ENCODE data around the gene SMC5. TPM values are rescaled to one million over a fixed set of nuclear protein-coding genes. Genes with fewer than 3 reads are reported as not detected.
"Not testable (repeated sequence)": the region's sequence is repeated elsewhere in the genome, so short reads cannot be mapped to it uniquely, and the experiment has no call there.

The SMC5 gene
- total RNA-seq, 1 donor = 30.1 TPM

DNA sequence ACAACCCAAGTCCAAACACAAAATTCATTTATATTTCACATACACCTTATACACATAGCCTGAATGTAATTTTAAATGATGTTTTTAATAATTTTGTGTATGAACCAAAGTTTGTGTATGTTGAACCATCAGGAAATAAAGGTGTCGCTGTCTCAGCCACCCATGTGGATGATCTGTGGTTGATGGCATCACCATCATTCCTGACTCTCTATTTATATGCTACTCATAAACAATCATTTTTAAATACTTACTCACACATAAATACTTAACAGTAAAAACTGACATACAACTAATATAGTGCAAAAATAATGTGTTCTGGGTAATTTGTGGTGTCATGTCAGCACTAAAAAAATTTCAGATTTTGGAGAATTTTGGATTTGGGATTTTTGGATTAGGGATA is 38.4 kb downstream of the SMC5 start:
- Histone ChIP-seq H3K27me3 (ENCODE audit: insufficient read depth, low read length) (no peaks in the 10 kb centered on the region), H3K9me3 (ENCODE audit: low read depth, low read length) (peaks cover 8% of the 10 kb centered on the region), H3K4me1 (ENCODE audit: insufficient read depth, low read length) (no peaks in the 10 kb centered on the region), H3K4me3 (ENCODE audit: low read length) (no peak overlapping the region)

DNA sequence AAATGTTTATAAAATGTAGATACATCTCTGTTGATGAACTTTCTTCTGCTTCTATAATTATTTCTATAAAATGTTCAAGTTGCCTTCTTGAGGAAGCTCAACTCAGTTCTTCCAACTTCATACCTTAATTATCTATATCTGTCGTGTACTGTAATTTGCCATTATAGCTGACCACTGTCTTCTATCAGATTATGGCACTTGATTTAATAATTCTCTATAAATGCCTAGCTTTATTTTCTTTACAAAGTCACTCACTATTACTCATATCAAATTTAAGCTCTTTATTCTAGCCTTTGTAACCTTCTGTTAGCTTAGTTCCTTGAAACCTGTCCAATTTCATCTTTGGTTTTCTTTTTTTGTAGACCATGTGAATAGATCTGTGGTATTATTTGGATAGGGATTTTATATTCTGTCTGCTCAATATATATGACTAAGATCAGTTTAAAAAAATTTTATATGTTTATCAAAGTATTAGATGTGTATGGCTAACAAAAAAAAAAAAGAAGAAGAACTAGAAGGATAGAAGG is 39.5 kb downstream of the SMC5 start:
- Histone ChIP-seq H3K27me3 (ENCODE audit: insufficient read depth, low read length) (no peaks in the 10 kb centered on the region), H3K9me3 (ENCODE audit: low read depth, low read length) (no peaks in the 10 kb centered on the region), H3K4me1 (ENCODE audit: insufficient read depth, low read length) (no peaks in the 10 kb centered on the region), H3K4me3 (ENCODE audit: low read length) (no peak overlapping the region)

GRCh38 chr9:70303268-70303667 is 44.5 kb downstream of the SMC5 start:
- Histone ChIP-seq H3K27me3 (ENCODE audit: insufficient read depth, low read length) (no peaks in the 10 kb centered on the region), H3K9me3 (ENCODE audit: low read depth, low read length) (no peaks in the 10 kb centered on the region), H3K4me1 (ENCODE audit: insufficient read depth, low read length) (no peaks in the 10 kb centered on the region), H3K4me3 (ENCODE audit: low read length) (no peak overlapping the region)

- H3K4me3 ChIP-seq (ENCODE audit: low read length) = no peak overlapping the region
- no peaks in the 10 kb centered on the region for H3K9me3 ChIP-seq (ENCODE audit: low read depth, low read length)
- no peaks in the 10 kb centered on the region for H3K4me1 ChIP-seq (ENCODE audit: insufficient read depth, low read length)
- H3K27me3 ChIP-seq (ENCODE audit: insufficient read depth, low read length) = no peaks in the 10 kb centered on the region
These were observed 46.0 kb downstream of the SMC5 start for GRCh38 chr9:70304810-70305209.

- no peaks in the 10 kb centered on the region for H3K9me3 ChIP-seq (ENCODE audit: low read depth, low read length)
- no peaks in the 10 kb centered on the region for H3K4me1 ChIP-seq (ENCODE audit: insufficient read depth, low read length)
- no peaks in the 10 kb centered on the region for H3K27me3 ChIP-seq (ENCODE audit: insufficient read depth, low read length)
- H3K4me3 ChIP-seq (ENCODE audit: low read length) = no peak overlapping the region
These were observed 56.6 kb downstream of the SMC5 start for GRCh38 chr9:70315389-70315788.

DNA sequence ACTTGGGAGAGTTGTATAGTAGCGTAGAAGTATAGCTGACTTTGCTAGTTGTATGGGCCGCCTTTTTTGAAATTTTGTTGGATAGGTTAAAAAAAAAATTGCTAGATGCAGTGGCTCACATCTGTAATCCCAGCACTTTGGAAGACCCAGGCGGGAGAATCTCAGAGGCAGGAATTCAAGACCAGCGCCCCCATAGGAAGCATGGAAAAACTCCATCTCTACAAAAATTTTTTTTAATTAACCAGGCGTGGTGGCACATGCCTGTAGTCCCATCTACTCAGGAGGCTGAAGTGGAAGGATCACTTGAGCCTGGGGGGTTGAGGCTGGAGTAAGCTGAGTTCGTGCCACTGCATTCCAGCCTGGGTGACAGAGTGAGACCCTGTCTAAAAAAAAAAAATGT is 59.2 kb downstream of the SMC5 start:
- H3K9me3 ChIP-seq (ENCODE audit: low read depth, low read length) = no peaks in the 10 kb centered on the region
- no peaks in the 10 kb centered on the region for H3K27me3 ChIP-seq (ENCODE audit: insufficient read depth, low read length)
- no peaks in the 10 kb centered on the region for H3K4me1 ChIP-seq (ENCODE audit: insufficient read depth, low read length)
- H3K4me3 ChIP-seq (ENCODE audit: low read length) = no peak overlapping the region

DNA sequence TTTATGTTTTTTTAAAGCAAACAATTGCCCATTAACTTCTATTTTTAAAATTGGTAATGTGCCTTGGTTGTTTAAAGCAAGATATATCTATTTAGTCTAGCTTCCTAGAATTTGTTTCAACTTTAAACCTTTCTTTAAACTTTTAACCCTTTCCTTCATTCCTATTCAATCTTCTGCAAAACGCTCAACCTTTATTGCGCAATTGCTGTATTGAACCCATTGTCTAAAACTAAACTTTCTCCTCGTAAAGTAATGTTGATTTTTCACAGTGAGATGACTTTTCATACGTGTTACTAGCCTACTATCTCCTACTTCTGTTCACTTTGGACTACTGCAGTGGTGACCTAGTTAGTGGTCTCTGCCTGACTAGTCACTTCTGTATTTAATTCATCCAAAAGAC is 63.3 kb downstream of the SMC5 start:
- Histone ChIP-seq H3K4me1 (ENCODE audit: insufficient read depth, low read length) (no peaks in the 10 kb centered on the region), H3K4me3 (ENCODE audit: low read length) (no peak overlapping the region), H3K9me3 (ENCODE audit: low read depth, low read length) (no peaks in the 10 kb centered on the region), H3K27me3 (ENCODE audit: insufficient read depth, low read length) (no peaks in the 10 kb centered on the region)

DNA sequence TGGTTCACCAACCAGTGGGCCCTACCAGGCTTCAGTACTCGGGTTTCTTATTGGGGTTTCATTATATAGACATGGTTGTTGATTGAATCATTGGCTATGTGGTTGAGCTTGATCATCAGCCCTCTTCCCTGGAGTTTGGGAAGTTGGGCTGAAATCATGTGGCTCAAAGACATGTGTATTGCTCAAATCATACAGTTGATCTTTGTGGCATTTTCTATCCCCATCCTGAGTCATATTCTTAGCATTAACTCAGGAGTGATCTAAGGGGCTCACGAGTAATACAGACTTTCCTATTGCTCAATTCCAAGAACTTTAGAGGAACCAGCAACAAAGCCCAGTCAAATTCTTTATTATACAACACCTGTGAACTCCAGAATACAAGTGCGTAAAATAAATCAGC is 66.2 kb downstream of the SMC5 start:
- Histone ChIP-seq H3K4me3 (ENCODE audit: low read length) (no peak overlapping the region), H3K9me3 (ENCODE audit: low read depth, low read length) (no peaks in the 10 kb centered on the region), H3K4me1 (ENCODE audit: insufficient read depth, low read length) (no peaks in the 10 kb centered on the region), H3K27me3 (ENCODE audit: insufficient read depth, low read length) (no peaks in the 10 kb centered on the region)

DNA sequence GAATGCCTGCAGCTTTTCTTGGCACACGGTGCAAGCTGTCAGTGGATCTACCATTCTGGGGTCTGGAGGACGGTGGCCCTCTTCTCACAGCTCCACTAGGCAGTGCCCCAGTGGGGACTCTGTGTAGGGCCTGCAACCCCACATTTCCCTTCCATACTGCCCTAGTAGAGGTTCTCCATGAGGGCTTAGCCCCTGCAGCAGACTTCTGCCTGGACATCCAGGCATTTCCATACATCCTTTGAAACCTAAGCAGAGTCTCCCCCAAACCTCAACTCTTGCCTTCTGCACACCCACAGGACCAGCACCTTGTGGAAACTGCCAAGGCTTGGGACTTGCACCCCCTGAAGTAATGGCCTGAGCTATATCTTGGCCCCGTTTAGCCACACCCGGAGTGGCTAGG is 69.8 kb downstream of the SMC5 start:
- H3K9me3 ChIP-seq (ENCODE audit: low read depth, low read length) = not testable (repeated sequence)

DNA sequence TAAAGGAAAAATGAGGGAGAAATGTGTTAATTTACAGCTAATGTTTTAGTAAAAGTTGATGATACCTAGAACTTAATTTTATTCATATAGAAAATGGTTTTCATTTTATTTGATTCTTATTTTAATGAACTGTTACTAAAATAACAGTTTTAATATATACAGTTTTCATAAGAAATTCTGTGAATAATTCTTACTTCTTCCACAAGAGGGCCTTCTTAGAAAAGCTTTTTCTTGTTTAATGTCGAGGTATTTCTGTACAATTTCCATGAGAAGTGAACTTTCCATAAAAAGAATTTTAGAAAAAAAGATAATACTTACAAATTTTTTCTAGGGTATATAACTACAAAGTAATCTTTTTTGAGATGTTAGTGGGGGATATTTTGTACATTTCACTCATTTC is 81.8 kb downstream of the SMC5 start:
- Histone ChIP-seq H3K4me1 (ENCODE audit: insufficient read depth, low read length) (no peaks in the 10 kb centered on the region), H3K4me3 (ENCODE audit: low read length) (no peak overlapping the region), H3K27me3 (ENCODE audit: insufficient read depth, low read length) (no peaks in the 10 kb centered on the region), H3K9me3 (ENCODE audit: low read depth, low read length) (no peaks in the 10 kb centered on the region)

More for the DNA sequence above, 69.8 kb downstream of the SMC5 start:
- H3K27me3 ChIP-seq (ENCODE audit: insufficient read depth, low read length); H3K4me3 ChIP-seq (ENCODE audit: low read length); H3K4me1 ChIP-seq (ENCODE audit: insufficient read depth, low read length): not testable (repeated sequence)

DNA sequence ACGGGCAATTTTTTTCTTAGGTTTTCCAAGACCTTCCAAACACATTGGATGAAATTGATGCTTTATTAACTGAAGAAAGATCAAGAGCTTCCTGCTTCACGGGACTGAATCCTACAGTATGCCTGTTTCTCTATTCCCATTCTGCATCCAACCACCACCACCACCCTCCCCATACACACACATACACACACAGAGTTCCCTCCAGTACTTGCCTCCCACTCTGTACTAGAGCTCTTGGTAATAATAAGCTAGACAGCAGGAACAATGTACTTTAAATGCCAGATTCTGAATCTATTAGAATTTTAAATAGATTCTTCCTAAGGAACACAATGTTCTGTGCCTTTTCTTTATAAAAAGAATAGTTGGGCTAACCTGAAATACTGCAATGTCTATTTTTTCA is 88.3 kb downstream of the SMC5 start:
- H3K9me3 ChIP-seq (ENCODE audit: low read depth, low read length) = no peaks in the 10 kb centered on the region
- H3K4me3 ChIP-seq (ENCODE audit: low read length) = no peak overlapping the region
- no peaks in the 10 kb centered on the region for H3K27me3 ChIP-seq (ENCODE audit: insufficient read depth, low read length)
- H3K4me1 ChIP-seq (ENCODE audit: insufficient read depth, low read length) = no peaks in the 10 kb centered on the region

GRCh38 chr9:70352356-70352755 is 93.6 kb downstream of the SMC5 start:
- no peaks in the 10 kb centered on the region for H3K9me3 ChIP-seq (ENCODE audit: low read depth, low read length)
- no peak overlapping the region for H3K4me3 ChIP-seq (ENCODE audit: low read length)
- H3K4me1 ChIP-seq (ENCODE audit: insufficient read depth, low read length) = no peaks in the 10 kb centered on the region
- H3K27me3 ChIP-seq (ENCODE audit: insufficient read depth, low read length) = no peaks in the 10 kb centered on the region

DNA sequence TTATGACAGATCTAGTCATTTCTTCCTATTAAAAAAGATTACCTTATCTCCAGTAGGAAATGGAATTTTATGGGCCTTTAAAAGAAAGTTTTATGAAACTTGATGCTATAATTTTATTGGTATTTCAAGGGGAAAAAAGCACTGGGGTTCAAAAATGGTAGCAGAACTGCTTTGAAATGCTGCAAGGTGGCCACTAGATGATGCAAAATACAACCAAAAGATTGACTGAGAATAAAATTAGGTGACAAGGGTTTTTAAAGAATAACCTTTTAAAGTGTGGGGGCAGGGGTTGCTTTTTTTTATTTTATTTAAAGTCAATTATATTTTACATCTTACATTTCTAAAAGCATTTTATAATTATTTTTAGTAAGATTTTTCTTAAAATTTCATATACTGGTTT is 94.0 kb downstream of the SMC5 start:
- H3K27me3 ChIP-seq (ENCODE audit: insufficient read depth, low read length) = no peaks in the 10 kb centered on the region
- no peaks in the 10 kb centered on the region for H3K9me3 ChIP-seq (ENCODE audit: low read depth, low read length)
- no peaks in the 10 kb centered on the region for H3K4me1 ChIP-seq (ENCODE audit: insufficient read depth, low read length)

GRCh38 chr9:70355801-70356200 is 97.0 kb downstream of the SMC5 start:
- Histone ChIP-seq H3K4me3 (ENCODE audit: low read length) (no peak overlapping the region), H3K27me3 (ENCODE audit: insufficient read depth, low read length) (no peaks in the 10 kb centered on the region), H3K4me1 (ENCODE audit: insufficient read depth, low read length) (no peaks in the 10 kb centered on the region), H3K9me3 (ENCODE audit: low read depth, low read length) (no peaks in the 10 kb centered on the region)

More for the DNA sequence above, 94.0 kb downstream of the SMC5 start:
- no peak overlapping the region for H3K4me3 ChIP-seq (ENCODE audit: low read length)

DNA sequence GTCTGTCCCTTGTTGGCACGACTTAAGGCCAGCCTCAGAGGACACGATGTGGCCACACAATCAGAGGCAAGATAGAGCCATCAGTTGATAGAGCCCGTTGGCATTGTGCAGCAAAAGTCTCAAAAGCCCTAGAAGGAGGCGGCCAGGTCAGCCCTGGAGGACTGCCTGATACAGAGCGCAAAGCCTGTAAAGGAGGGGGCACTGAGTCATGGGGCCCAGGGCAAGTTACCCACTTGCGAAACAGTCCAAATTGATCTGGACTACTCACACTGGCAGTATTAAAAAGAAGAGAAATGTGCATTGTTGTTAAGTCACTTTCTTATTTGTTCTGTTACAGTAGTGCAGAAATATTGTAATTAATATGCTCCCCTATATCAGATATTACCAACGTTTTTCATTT is 104.2 kb downstream of the SMC5 start:
- no peaks in the 10 kb centered on the region for H3K9me3 ChIP-seq (ENCODE audit: low read depth, low read length)
- H3K4me1 ChIP-seq (ENCODE audit: insufficient read depth, low read length) = no peaks in the 10 kb centered on the region
- H3K27me3 ChIP-seq (ENCODE audit: insufficient read depth, low read length) = no peaks in the 10 kb centered on the region
- H3K4me3 ChIP-seq (ENCODE audit: low read length) = no peak overlapping the region

DNA sequence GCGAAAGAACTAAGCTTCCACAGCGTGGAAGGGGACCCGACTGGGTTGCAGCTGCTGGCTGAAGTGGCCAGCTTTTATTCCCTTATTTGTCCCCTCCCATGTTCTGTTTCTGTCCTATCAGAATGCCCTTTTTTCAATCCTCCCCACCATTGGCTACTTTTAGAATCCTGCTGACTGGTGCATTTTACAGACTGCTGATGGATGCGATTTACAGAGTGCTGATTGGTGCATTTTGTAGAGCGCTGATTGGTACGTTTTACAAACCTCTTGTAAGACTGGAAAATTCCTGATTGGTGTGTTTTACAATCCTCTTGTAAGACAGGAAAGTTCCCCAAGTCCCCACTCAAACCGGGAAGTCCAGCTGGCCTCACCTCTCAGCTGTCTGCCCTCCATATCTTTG is 105.0 kb downstream of the SMC5 start:
- no peaks in the 10 kb centered on the region for H3K9me3 ChIP-seq (ENCODE audit: low read depth, low read length)
- no peak overlapping the region for H3K4me3 ChIP-seq (ENCODE audit: low read length)
- H3K27me3 ChIP-seq (ENCODE audit: insufficient read depth, low read length) = no peaks in the 10 kb centered on the region
- H3K4me1 ChIP-seq (ENCODE audit: insufficient read depth, low read length) = no peaks in the 10 kb centered on the region

Data from mononuclear cell (primary cell).